GM21528 (cell line): ENCODE results near the gene NEURL4.

ENCODE experiments used
- ATAC-seq: cut with Tn5 transposase; IDR thresholded peaks from one replicate; pipeline ENCODE4 v1.9.1; 2021; ENCODE audit warnings: mild to moderate bottlenecking, moderate library complexity; ENCODE audit not compliant: unreplicated experiment, low FRiP score

NEURL4 gene

DNA sequence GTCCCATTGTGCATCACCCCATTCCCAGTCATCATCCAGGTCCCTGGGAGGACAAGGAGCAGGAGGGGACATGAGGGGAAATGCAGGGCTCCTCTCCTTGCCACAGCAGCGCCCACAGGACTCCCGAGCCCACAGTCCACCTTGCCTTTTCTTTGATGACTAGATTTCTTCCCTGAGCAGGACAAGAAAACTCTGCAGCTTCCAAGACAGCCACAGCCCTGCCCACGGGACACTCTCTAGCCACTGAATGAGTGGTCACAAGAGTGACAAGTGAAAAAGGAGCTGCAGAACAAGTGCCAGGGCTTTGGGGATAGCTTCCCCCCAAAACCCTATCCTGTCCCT is 4.7 kb downstream of the NEURL4 start:
- no peak for ATAC-seq

- ATAC-seq = no peak
Observed at GRCh38 chr17:7323731-7324437, 5.3 kb downstream of the NEURL4 start.

- ATAC-seq = no peak
Observed at GRCh38 chr17:7322520-7323194, 6.5 kb downstream of the NEURL4 start.

- ATAC-seq = no peak
Observed at GRCh38 chr17:7321466-7321865, 7.7 kb downstream of the NEURL4 start.

DNA sequence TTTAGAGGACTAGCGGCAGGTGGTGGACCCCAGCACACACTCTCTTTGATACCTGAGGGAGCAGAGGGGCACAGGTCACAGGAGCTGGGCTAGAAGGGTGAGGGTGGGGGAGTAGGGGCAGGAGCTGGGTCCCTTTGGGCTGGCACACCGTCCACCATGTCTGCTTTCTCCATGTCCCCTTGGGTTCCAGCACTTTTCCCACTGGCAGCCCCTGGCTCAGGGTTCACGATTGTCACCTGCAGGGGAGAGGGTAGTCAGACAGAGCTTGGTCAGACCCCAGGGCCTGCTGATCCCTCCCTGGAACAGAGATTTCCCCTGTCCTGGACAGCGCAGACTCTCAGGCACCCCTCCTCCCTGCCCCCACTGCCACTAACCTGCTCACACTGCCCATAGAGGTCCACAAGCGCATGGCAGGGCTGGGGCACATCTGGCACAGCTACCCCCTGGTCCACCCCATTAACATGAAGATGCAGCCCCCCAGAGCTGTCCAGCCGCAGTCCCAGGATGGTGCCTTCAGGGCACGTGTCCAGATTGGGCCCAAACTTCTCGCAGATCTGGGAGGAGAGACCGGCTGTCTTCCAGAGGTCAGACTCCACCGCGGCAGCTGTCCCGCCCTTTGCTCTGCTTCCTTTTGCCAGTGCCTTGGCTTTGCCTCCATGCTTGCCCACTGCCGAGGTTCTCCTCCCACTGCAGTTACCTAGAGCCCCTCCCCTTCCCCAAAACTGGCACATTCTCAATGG is 10.8 kb downstream of the NEURL4 start:
- ATAC-seq = no peak

GRCh38 chr17:7317161-7317803 is 11.9 kb downstream of the NEURL4 start:
- ATAC-seq = no peak

- no peak for ATAC-seq
Observed at GRCh38 chr17:7315570-7316235, 13.4 kb downstream of the NEURL4 start.

- peak; percentile 58 for ATAC-seq
Observed at GRCh38 chr17:7314719-7315569, 14.2 kb downstream of the NEURL4 start, which contains the start of gene GPS2. Gene GPS2 (minus strand): TSS chr17:7315360. CDS start chr17:7315052, 308 bp downstream.

DNA sequence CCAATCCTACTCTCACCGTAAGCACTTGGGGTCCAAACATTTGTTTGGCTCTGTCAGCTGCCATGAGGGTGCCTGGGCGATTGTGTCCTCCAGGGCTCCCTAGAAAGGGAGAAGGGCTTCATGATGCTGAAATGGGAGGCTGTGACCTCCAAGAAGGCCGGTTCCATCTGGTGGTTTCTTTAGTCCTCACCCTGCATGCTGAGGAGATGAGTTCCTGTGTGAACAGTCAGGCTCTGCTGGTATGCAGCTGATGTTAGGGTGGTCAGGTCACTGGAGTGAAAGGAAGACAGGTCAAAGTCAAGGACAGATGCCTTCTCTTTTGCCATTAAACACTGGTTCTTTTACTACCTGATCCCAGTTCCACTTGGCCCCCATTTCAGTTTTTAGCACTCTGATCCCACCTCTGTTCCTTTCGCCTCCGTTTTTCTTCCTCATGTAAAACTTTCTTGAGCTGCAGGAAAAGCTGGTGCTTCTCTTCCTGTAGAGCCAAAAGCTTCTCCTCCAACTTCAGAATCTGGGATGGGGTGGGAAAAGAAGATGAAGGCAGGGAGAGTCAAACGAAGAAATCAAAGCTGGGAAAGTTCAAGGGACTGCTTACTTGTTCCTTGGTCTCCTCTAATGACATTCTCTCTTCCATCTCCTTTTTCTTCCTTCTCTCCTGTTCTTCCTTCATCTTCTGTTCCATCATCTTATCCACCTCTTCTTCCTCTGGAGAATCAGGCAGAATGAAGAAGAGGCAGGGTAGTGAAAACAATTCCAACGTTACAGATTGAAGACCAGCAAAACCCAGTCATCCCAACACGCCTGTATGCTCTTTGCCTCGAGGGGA is 15.0 kb downstream of the NEURL4 start:
- ATAC-seq = no peak

- no peak for ATAC-seq
Observed at GRCh38 chr17:7313088-7313889, 15.8 kb downstream of the NEURL4 start.

DNA sequence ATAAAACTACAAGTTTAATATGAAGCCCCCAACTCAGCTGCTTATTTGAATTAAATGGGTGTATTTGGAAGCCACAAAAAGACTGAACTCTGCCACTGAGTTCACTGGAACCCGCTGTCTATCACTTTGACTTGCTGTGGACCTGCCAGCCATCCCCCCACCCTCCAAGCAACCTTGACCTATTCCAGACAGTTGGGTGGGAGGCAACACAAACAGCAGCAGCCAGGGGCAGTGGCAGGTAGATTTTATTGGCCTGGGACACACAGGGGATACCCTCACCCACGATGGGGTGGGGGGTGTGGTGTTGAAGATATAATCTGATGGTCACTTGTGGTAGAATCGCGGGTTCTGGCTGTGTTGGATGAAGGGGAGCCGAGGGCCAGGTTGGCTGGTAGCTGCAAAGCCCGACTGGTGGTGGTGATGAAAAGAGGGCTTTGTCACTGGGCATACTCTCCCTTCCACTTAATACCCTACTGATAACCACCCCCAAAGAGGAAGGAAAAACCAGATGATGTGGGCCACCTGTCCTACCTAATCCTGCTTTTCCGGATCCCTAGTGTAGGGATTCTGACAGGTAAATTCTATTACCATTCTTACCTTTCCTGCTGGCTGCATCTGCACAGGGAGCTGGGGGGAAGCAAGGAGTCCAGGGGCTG is 16.6 kb downstream of the NEURL4 start:
- no peak for ATAC-seq

DNA sequence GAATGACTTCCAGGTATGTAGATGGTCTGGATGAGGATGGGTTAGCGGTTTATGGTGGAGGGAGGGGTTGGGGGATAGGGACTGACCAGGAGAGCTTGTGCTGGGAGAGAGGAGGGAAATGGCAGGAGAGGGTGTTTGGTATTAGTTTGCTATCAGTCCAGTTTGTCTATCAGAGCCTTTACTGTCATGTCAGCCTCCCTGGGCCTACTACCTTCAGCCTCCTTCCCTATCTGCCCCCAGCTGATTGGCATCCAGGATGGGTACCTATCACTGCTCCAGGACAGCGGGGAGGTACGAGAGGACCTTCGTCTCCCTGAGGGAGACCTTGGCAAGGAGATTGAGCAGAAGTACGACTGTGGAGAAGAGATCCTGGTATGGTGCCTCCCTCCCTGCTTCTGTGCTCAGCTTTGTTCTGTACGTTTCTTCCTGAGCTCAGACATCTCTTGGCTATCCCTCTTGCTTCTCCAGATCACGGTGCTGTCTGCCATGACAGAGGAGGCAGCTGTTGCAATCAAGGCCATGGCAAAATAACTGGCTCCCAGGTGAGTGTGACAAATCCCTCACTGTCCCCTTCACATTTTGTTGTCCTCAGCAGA is 17.9 kb downstream of the NEURL4 start:
- ATAC-seq = no peak

DNA sequence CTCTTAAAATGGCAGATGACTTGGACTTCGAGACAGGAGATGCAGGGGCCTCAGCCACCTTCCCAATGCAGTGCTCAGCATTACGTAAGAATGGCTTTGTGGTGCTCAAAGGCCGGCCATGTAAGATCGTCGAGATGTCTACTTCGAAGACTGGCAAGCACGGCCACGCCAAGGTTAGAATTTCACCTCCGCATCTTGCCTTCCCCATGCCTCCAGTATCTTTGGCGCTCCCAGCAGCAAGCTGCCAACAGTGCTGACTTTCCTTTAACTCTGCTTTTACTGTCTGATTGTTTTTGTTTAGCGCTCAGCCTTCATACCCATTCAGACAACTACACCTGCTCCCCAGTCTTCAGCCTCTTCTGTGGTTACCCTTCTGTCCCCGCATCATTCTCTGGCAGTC is 19.5 kb downstream of the NEURL4 start:
- no peak for ATAC-seq

- ATAC-seq = no peak
Observed at GRCh38 chr17:7308625-7309433, 20.3 kb downstream of the NEURL4 start.

- ATAC-seq = no peak
Observed at GRCh38 chr17:7307686-7308624, 21.2 kb downstream of the NEURL4 start.
